ENCODE results near the gene SGCD.

SGCD gene

DNA sequence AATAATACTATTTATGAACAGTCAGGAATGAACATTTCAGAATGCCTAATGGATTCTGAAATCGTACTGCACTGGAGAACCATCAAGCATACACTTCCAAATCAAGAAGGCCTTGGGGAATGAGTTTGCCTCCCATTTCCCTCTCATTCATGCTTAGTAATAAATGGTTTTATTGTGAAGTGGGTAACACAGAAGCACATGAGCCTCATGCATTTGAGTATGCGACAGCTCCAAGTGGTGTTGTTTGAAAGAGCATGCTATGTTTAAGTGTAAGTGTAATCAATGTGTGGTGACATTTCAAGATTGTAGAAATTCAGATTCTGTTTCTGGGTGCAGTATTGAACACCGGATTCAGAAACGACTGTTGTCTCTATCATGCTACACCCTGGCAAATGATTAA is 60.0 kb downstream of the SGCD start:
- Histone ChIP-seq H3K9me3 (ENCODE audit: control insufficient read depth, low read length) (no peaks in the 10 kb centered on the region), H3K4me3 (ENCODE audit: extremely low read depth, insufficient read depth, low read length, poor library complexity, severe bottlenecking) (no peak overlapping the region), H3K4me1 (ENCODE audit: control insufficient read depth, insufficient read depth, low read length, poor library complexity, severe bottlenecking) (no peaks in the 10 kb centered on the region), H3K27ac (ENCODE audit: low read depth, low read length, severe bottlenecking) (no peak overlapping the region), H3K36me3 (ENCODE audit: control insufficient read depth, insufficient read depth, low read length) (no peaks in the 10 kb centered on the region)
- 100% methylated on average over 1 to 3 of the region's 4 CpGs for WGBS, 2 experiments (ENCODE audit: insufficient coverage in 2 of 2)

DNA sequence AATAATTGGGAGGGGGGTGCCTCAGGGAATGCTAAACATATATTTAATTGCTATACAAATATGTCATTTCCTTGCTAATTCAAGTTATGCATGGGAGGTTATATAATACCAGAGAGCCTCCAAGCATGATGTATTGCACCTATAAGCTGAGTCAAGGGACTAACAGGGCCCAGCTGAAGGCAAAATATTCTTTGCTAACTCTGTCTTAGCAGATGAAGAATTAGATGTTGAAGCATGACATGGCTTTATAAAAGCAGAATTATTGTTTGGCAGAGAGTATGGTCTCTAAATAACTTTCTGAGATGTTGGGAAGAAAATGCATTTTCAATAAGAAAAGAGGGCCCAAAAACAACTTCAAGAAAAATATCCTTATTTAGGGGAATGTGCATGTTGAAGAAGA is 60.4 kb downstream of the SGCD start:
- Histone ChIP-seq H3K27ac (ENCODE audit: low read depth, low read length, severe bottlenecking) (no peak overlapping the region), H3K4me3 (ENCODE audit: extremely low read depth, insufficient read depth, low read length, poor library complexity, severe bottlenecking) (no peak overlapping the region), H3K9me3 (ENCODE audit: control insufficient read depth, low read length) (no peaks in the 10 kb centered on the region), H3K36me3 (ENCODE audit: control insufficient read depth, insufficient read depth, low read length) (no peaks in the 10 kb centered on the region), H3K4me1 (ENCODE audit: control insufficient read depth, insufficient read depth, low read length, poor library complexity, severe bottlenecking) (no peaks in the 10 kb centered on the region)

DNA sequence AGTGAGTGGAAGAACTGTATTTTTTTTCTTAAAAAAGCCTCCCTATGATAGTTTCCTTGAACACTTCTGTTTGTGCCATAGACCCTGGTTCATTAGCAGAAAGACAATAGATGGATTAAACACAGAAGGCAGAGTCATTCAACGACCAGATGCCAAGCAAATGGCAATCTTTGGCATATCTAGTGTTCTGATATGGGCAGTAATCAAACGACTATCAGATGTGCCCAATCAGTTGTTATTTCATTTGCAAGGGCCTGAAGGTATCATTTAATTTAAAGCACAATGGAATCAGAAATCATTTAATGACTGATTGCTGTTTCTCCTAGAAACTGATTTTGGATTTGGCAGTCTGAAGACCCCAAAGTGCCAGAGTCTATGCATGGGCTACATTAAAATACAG is 61.3 kb downstream of the SGCD start:
- H3K4me1 ChIP-seq (ENCODE audit: control insufficient read depth, insufficient read depth, low read length, poor library complexity, severe bottlenecking): no peaks in the 10 kb centered on the region
- no peak overlapping the region for H3K4me3 ChIP-seq (ENCODE audit: extremely low read depth, insufficient read depth, low read length, poor library complexity, severe bottlenecking)
- H3K36me3 ChIP-seq (ENCODE audit: control insufficient read depth, insufficient read depth, low read length): no peaks in the 10 kb centered on the region
- no peaks in the 10 kb centered on the region for H3K9me3 ChIP-seq (ENCODE audit: control insufficient read depth, low read length)
- 86 to 91% methylated on average over 1 of the region's 2 CpGs for WGBS, 2 experiments (ENCODE audit: insufficient coverage in 2 of 2)
- H3K27ac ChIP-seq (ENCODE audit: low read depth, low read length, severe bottlenecking): no peak overlapping the region

DNA sequence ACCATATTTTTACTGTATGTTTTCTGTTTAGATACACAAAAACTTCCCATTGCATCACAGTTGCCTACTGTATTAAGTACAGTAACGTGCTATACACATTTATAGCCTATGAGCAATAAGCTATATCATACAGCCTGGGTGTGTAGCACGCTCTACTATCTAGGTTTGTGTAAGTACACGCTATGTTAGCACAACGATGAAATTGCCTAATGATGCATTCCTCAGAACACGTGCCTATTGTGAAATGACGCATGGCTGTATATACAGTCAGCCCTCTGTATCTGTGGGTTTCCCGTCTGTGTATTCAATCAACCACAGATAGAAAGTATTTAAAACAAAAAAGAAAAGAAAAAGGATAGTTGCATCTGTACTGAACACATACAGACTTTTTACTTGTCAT is 64.2 kb downstream of the SGCD start:
- no peak overlapping the region for H3K27ac ChIP-seq (ENCODE audit: low read depth, low read length, severe bottlenecking)
- no peaks in the 10 kb centered on the region for H3K36me3 ChIP-seq (ENCODE audit: control insufficient read depth, insufficient read depth, low read length)
- WGBS, 2 experiments (ENCODE audit: insufficient coverage in 2 of 2): 92 to 100% methylated on average over 3 to 4 of the region's 7 CpGs

DNA sequence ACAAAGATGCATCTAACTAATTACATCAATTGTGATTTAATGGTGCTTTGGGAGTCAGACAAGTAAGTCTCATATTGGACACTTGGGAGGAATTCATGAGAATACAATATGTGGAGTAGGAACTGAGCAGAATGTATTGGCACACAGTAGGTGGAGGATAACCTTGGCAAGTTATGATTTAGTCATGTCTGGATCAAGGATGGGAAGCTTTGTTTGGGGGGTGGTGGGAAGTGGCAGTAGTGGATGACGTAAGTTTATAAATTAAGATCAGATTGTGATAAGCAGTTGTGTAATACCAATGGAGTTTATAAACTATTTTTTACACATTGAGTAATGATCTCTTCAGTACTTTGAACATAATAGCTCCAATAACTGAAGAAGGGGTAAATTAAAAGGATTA is 67.0 kb downstream of the SGCD start:
- no CpG with 5 or more reads among the region's 1 CpG for whole genome bisulfite sequencing, 2 experiments (ENCODE audit: insufficient coverage in 2 of 2)
- Histone ChIP-seq H3K36me3 (ENCODE audit: control insufficient read depth, insufficient read depth, low read length) (no peaks in the 10 kb centered on the region), H3K4me3 (ENCODE audit: extremely low read depth, insufficient read depth, low read length, poor library complexity, severe bottlenecking) (no peak overlapping the region), H3K9me3 (ENCODE audit: control insufficient read depth, low read length) (no peaks in the 10 kb centered on the region), H3K4me1 (ENCODE audit: control insufficient read depth, insufficient read depth, low read length, poor library complexity, severe bottlenecking) (no peaks in the 10 kb centered on the region), H3K27ac (ENCODE audit: low read depth, low read length, severe bottlenecking) (no peak overlapping the region)

More for the DNA sequence above, 64.2 kb downstream of the SGCD start:
- no peaks in the 10 kb centered on the region for H3K4me1 ChIP-seq (ENCODE audit: control insufficient read depth, insufficient read depth, low read length, poor library complexity, severe bottlenecking)
- no peak overlapping the region for H3K4me3 ChIP-seq (ENCODE audit: extremely low read depth, insufficient read depth, low read length, poor library complexity, severe bottlenecking)
- H3K9me3 ChIP-seq (ENCODE audit: control insufficient read depth, low read length): no peaks in the 10 kb centered on the region

DNA sequence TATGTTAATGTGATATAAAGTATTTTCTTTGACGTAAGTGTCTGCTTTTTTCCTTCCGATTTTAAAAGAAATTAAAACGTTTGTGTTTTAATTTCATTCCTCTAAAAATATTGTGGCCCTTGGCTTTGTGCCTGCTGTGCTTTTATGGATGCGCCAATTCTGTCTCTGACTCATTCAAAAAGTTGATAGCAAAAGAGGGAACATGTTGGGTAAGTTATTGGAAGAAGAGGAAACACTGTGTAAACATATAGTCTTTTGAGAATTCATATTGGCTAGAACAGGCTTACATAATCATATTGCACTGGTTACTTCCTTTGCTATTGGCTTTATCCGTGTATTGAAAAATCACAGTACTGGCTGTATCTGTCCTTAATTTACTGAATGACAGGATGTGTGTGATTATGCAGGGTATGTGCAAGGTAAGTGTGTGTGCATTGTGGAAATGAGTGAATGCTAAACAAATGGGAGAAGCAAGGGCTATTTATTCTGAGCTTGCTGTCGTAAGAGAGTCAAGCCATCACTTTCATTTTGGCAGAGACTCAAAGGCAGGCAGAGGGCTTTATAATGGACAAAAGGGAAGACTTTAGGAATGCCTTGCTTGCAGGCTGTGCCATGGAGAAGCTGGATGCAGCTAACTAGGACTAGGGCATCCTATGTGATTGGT is 67.8 kb downstream of the SGCD start:
- no peaks in the 10 kb centered on the region for H3K4me1 ChIP-seq (ENCODE audit: control insufficient read depth, insufficient read depth, low read length, poor library complexity, severe bottlenecking)
- no peak overlapping the region for H3K27ac ChIP-seq (ENCODE audit: low read depth, low read length, severe bottlenecking)
- H3K4me3 ChIP-seq (ENCODE audit: extremely low read depth, insufficient read depth, low read length, poor library complexity, severe bottlenecking): no peak overlapping the region
- no peaks in the 10 kb centered on the region for H3K9me3 ChIP-seq (ENCODE audit: control insufficient read depth, low read length)
- no peaks in the 10 kb centered on the region for H3K36me3 ChIP-seq (ENCODE audit: control insufficient read depth, insufficient read depth, low read length)
- 82 to 88% methylated on average over 2 to 5 of the region's 6 CpGs for WGBS, 2 experiments (ENCODE audit: insufficient coverage in 2 of 2)

DNA sequence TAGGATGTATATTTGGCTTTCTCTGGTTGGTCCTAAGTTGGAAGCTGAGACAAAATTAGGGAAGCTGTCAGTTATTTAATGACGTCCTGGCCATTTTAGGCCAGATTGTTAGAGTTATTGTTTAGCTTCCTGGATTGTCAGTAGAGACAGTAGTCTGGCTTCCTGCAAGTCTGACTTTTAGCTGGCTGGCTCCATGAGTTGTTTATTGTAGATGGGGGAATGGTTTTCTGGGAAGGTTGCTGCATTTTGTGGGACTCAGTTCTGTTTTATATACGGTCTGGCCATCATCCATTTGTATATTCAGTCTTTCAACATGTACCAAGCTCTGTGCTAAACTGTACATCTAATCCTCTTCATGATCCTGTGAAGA is 68.3 kb downstream of the SGCD start:
- no peaks in the 10 kb centered on the region for H3K9me3 ChIP-seq (ENCODE audit: control insufficient read depth, low read length)
- H3K4me1 ChIP-seq (ENCODE audit: control insufficient read depth, insufficient read depth, low read length, poor library complexity, severe bottlenecking): no peaks in the 10 kb centered on the region
- H3K4me3 ChIP-seq (ENCODE audit: extremely low read depth, insufficient read depth, low read length, poor library complexity, severe bottlenecking): no peak overlapping the region
- 75 to 100% methylated on average over 1 of the region's 2 CpGs for WGBS, 2 experiments (ENCODE audit: insufficient coverage in 2 of 2)
- no peak overlapping the region for H3K27ac ChIP-seq (ENCODE audit: low read depth, low read length, severe bottlenecking)
- H3K36me3 ChIP-seq (ENCODE audit: control insufficient read depth, insufficient read depth, low read length): no peaks in the 10 kb centered on the region

DNA sequence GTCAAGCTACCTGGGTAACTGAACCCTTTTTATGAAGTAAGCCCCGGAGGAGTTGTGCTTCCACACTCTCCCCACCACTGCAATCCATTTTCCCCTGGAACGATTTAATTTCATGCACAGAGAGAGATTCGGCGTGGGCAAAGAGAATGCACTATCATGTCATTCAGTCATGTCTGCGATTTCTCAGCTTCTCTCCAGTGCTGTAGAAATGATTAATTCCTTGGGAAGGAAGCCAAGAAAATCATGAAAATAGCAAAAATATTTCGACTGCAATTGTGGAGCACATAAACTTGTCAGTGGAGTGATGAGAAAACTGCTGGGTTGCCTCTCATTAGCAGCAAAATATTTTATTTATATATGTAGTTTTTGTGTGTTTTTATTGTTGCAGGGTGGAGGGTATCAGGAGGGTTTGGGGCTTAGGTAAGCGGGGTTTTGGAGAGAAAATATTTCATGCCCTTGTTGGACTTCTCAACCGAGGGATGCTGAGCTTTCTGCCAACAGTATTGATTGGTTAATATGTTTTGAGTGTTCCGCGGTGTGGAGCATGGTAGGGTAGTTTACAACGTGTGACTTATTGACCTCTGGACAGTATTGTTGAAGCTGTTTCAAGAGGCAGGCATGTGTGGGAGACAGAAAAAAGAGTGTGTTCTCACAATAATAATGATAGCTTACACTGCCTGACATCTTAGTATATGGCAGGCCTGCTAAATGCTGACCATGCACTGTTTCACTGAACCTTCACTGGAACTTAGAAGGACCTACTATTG is 69.3 kb downstream of the SGCD start:
- Histone ChIP-seq H3K36me3 (ENCODE audit: control insufficient read depth, insufficient read depth, low read length) (no peaks in the 10 kb centered on the region), H3K4me1 (ENCODE audit: control insufficient read depth, insufficient read depth, low read length, poor library complexity, severe bottlenecking) (no peaks in the 10 kb centered on the region), H3K27ac (ENCODE audit: low read depth, low read length, severe bottlenecking) (no peak overlapping the region), H3K4me3 (ENCODE audit: extremely low read depth, insufficient read depth, low read length, poor library complexity, severe bottlenecking) (no peak overlapping the region), H3K9me3 (ENCODE audit: control insufficient read depth, low read length) (no peaks in the 10 kb centered on the region)
- WGBS, 2 experiments (ENCODE audit: insufficient coverage in 2 of 2): 90 to 92% methylated on average over 10 of the region's 11 CpGs

DNA sequence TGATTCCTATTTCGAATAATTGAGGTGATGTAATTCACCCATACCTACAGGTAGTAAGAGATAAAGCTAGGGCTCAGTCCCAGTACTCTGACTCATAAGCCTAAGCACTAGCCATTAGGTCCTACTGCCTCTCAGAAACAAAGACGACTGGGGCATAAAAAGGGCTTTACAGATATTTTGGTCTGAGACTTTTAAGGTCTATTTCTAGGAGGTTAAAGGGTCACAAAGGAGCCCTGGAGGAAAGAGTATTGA is 69.8 kb downstream of the SGCD start:
- no peaks in the 10 kb centered on the region for H3K4me1 ChIP-seq (ENCODE audit: control insufficient read depth, insufficient read depth, low read length, poor library complexity, severe bottlenecking)
- 83% methylated on average over 1 of the region's 2 CpGs; no CpG with 5 or more reads in 1 of the 2 experiments for WGBS, 2 experiments (ENCODE audit: insufficient coverage in 2 of 2)
- no peak overlapping the region for H3K4me3 ChIP-seq (ENCODE audit: extremely low read depth, insufficient read depth, low read length, poor library complexity, severe bottlenecking)
- H3K36me3 ChIP-seq (ENCODE audit: control insufficient read depth, insufficient read depth, low read length): no peaks in the 10 kb centered on the region
- H3K27ac ChIP-seq (ENCODE audit: low read depth, low read length, severe bottlenecking): no peak overlapping the region
- no peaks in the 10 kb centered on the region for H3K9me3 ChIP-seq (ENCODE audit: control insufficient read depth, low read length)

DNA sequence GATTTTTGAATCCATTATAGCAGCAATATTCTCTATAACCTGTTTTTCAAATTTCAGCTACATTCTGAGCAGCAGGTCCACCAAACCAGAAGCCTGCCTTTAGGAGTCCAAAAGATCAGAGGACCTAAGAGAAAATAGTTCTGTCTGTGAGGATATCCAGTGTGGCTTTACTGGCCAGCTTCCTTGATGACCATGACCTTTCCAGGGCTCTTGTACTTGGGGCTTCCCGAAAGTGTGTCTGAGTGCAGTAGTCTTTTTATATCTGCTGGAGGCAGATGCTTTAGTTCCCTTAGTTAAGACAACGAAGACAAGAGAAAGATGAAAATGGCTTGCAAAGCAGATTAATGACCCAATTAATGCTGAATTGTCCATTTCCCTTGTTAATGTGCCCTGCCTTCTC is 72.4 kb downstream of the SGCD start:
- 67 to 96% methylated on average over 1 to 2 of the region's 2 CpGs for WGBS, 2 experiments (ENCODE audit: insufficient coverage in 2 of 2)
- Histone ChIP-seq H3K36me3 (ENCODE audit: control insufficient read depth, insufficient read depth, low read length) (no peaks in the 10 kb centered on the region), H3K4me3 (ENCODE audit: extremely low read depth, insufficient read depth, low read length, poor library complexity, severe bottlenecking) (no peak overlapping the region), H3K27ac (ENCODE audit: low read depth, low read length, severe bottlenecking) (no peak overlapping the region), H3K4me1 (ENCODE audit: control insufficient read depth, insufficient read depth, low read length, poor library complexity, severe bottlenecking) (no peaks in the 10 kb centered on the region), H3K9me3 (ENCODE audit: control insufficient read depth, low read length) (no peaks in the 10 kb centered on the region)

DNA sequence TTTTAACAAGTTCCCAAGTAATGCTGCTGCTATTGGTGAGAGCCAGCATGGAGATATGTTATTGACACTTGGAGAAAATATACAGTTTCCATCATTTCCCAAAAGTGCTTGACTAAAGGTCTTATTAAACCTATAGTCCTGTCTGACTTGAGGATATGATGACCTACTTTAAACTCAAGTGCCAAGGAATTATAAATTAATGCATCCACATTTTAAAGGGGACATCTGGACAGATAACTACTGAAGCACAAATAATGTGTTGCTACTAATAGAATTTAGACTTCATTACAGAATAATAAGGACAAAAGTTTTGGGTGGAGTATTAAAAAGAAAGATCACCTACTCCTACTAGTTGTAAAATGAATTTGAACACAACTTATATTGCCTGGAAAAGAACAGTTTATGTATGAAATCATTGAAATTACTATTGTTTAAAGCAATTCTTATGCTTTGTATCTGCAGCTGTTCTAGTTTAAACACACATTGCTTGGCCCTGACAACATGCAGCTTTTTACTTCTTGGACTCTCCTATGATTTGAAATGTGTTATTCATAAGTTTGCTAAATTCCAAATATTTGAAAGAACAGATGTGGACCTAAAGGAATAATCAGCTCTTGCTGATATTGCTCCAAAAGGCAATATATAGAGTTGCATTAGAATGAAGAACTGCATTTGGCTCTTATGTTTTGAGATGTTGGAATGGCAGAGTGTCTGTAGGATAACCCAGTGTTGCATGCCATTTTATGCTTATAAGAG is 73.4 kb downstream of the SGCD start:
- Histone ChIP-seq H3K4me1 (ENCODE audit: control insufficient read depth, insufficient read depth, low read length, poor library complexity, severe bottlenecking) (no peaks in the 10 kb centered on the region), H3K4me3 (ENCODE audit: extremely low read depth, insufficient read depth, low read length, poor library complexity, severe bottlenecking) (no peak overlapping the region), H3K27ac (ENCODE audit: low read depth, low read length, severe bottlenecking) (no peak overlapping the region), H3K9me3 (ENCODE audit: control insufficient read depth, low read length) (no peaks in the 10 kb centered on the region), H3K36me3 (ENCODE audit: control insufficient read depth, insufficient read depth, low read length) (no peaks in the 10 kb centered on the region)

All from mesodermal cell (in vitro differentiated cells).